ENCODE results near the gene ADCY2.

The ADCY2 gene

DNA sequence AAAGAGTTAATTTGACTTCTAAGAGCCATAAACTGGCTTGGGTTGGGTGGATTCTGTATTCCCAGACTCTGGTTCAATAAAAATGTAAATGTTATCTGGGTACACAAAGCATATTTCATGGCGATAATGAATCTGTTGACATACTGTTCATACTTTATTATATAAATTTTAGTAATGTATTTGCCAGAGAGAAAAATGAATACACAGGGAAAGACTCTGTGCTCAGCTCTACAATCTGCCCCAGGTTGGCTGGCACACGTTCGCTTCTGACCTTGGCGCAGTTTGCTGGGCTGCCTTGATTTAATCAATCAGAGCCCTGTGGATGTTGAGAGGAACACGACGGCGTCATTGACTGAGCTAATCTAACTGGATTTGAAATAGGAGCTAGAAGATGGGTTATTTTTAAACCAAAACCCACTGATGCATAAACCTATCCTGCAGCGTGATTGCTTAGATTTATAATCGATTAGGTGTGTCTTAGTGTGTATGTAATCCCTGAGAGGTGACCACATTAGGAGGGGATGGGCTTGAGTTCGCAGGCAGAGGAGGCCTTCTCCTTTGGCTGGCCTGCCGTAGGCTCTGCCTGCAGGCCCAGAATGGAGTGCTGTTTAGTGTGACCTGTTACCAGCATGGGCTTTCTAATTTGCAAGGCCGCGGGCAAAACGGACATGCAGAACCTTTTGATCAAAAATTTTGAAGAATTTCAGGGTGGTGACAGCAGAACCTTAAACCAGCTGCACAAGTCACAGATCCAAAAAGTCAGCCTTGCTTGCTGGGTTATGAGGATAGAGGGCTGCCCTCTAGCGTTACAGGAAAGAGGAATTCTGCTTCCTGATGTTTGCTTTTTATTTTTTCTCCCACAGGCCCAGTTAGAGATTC lies 3.9 kb upstream of the ADCY2 start:
- no peak overlapping the region for H3K14ac ChIP-seq (ENCODE audit: low read length in 2 of 2)
- H3K9me3 ChIP-seq (ENCODE audit: control insufficient read depth, low read length), result no peaks in the 10 kb centered on the region
- no peak for DNase-seq
- H3K9ac ChIP-seq (ENCODE audit: low read length), result no peak overlapping the region
- no peak overlapping the region for H3K4ac ChIP-seq (ENCODE audit: low read depth in 1 of 2, low read length in 2 of 2)
- H4K91ac ChIP-seq (ENCODE audit: low read length), result no peak overlapping the region
- no peaks in the 10 kb centered on the region for H3K79me1 ChIP-seq (replicated peaks; ENCODE audit: low read length, poor library complexity, severe bottlenecking)
- H3K36me3 ChIP-seq (ENCODE audit: control insufficient read depth in 1 of 2, insufficient read depth in 2 of 2, low read depth in 1 of 2, low read length in 2 of 2), result no peaks in the 10 kb centered on the region
- H3K4me1 ChIP-seq (ENCODE audit: control insufficient read depth, insufficient read depth, low read depth, low read length), result peaks cover 17% of the 10 kb centered on the region
- 56% methylated on average over 13 of the region's 15 CpGs for WGBS
- H2AFZ ChIP-seq (ENCODE audit: low read depth, low read length), result no peak overlapping the region
- H2BK12ac ChIP-seq (ENCODE audit: low read length in 2 of 2), result no peak overlapping the region
- H4K8ac ChIP-seq (ENCODE audit: low read length), result no peak overlapping the region
- H3K27me3 ChIP-seq (ENCODE audit: control insufficient read depth in 1 of 2, insufficient read depth in 1 of 2, low read length in 2 of 2), result peaks cover 26 to 27% of the 10 kb centered on the region in 2 experiments
- H2BK15ac ChIP-seq (ENCODE audit: low read depth, poor library complexity, severe bottlenecking), result no peak overlapping the region
- no peak overlapping the region for H2BK5ac ChIP-seq (ENCODE audit: low read depth, low read length, poor library complexity, severe bottlenecking)
- no peak overlapping the region for H2AK5ac ChIP-seq (ENCODE audit: low read length, severe bottlenecking)
- no peak overlapping the region for H3K23ac ChIP-seq (ENCODE audit: low read length in 2 of 2)
- H3K4me3 ChIP-seq (ENCODE audit: insufficient read depth in 1 of 2, low read depth in 1 of 2, low read length in 2 of 2), result no peak overlapping the region
- no peak overlapping the region for H2BK120ac ChIP-seq (ENCODE audit: low read depth, low read length)
- H3K18ac ChIP-seq (ENCODE audit: low read depth in 1 of 2, low read length in 2 of 2), result no peak overlapping the region
- H3K27ac ChIP-seq (ENCODE audit: low read length, poor library complexity, severe bottlenecking), result no peak overlapping the region
- no peak overlapping the region for H3K4me2 ChIP-seq (ENCODE audit: low read length, poor library complexity, severe bottlenecking)

DNA sequence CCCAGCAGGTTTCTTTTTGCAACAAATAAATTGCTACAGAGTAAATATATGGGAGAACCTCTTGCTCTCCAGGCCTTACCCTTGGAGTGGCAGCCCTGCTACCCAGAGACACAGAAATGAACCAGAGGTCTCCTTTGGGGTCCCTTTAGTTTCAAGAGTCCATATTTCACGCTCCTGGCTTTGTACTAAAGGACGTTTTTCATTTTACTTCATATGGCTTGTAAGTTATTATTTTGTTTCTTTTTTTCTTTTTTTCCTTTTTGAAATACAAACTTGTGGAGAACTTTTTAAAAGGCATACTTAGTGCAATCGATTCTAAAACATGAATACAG lies 3.3 kb upstream of the ADCY2 start:
- WGBS, result no CpG with 5 or more reads among the region's 3 CpGs
- DNase-seq, result no peak
- H3K79me1 ChIP-seq (replicated peaks; ENCODE audit: low read length, poor library complexity, severe bottlenecking), result no peaks in the 10 kb centered on the region
- H2AFZ ChIP-seq (ENCODE audit: low read depth, low read length), result no peak overlapping the region
- H2BK5ac ChIP-seq (ENCODE audit: low read depth, low read length, poor library complexity, severe bottlenecking), result no peak overlapping the region
- H3K27me3 ChIP-seq (ENCODE audit: control insufficient read depth in 1 of 2, insufficient read depth in 1 of 2, low read length in 2 of 2), result peaks cover 31 to 33% of the 10 kb centered on the region in 2 experiments
- H3K4me2 ChIP-seq (ENCODE audit: low read length, poor library complexity, severe bottlenecking), result no peak overlapping the region
- H3K4ac ChIP-seq (ENCODE audit: low read depth in 1 of 2, low read length in 2 of 2), result no peak overlapping the region
- no peak overlapping the region for H4K91ac ChIP-seq (ENCODE audit: low read length)
- no peak overlapping the region for H3K27ac ChIP-seq (ENCODE audit: low read length, poor library complexity, severe bottlenecking)
- H2BK120ac ChIP-seq (ENCODE audit: low read depth, low read length), result no peak overlapping the region
- no peak overlapping the region for H3K9ac ChIP-seq (ENCODE audit: low read length)
- H2BK12ac ChIP-seq (ENCODE audit: low read length in 2 of 2), result no peak overlapping the region
- no peak overlapping the region for H3K23ac ChIP-seq (ENCODE audit: low read length in 2 of 2)
- no peak overlapping the region for H3K18ac ChIP-seq (ENCODE audit: low read depth in 1 of 2, low read length in 2 of 2)
- H3K14ac ChIP-seq (ENCODE audit: low read length in 2 of 2), result no peak overlapping the region
- H4K8ac ChIP-seq (ENCODE audit: low read length), result no peak overlapping the region
- no peak overlapping the region for H2BK15ac ChIP-seq (ENCODE audit: low read depth, poor library complexity, severe bottlenecking)
- H3K36me3 ChIP-seq (ENCODE audit: control insufficient read depth in 1 of 2, insufficient read depth in 2 of 2, low read depth in 1 of 2, low read length in 2 of 2), result no peaks in the 10 kb centered on the region
- H2AK5ac ChIP-seq (ENCODE audit: low read length, severe bottlenecking), result no peak overlapping the region
- H3K4me1 ChIP-seq (ENCODE audit: control insufficient read depth, insufficient read depth, low read depth, low read length), result peaks cover 17% of the 10 kb centered on the region
- H3K4me3 ChIP-seq (ENCODE audit: insufficient read depth in 1 of 2, low read depth in 1 of 2, low read length in 2 of 2), result no peak overlapping the region
- H3K9me3 ChIP-seq (ENCODE audit: control insufficient read depth, low read length), result no peaks in the 10 kb centered on the region

- H3K36me3 ChIP-seq (ENCODE audit: control insufficient read depth in 1 of 2, insufficient read depth in 2 of 2, low read depth in 1 of 2, low read length in 2 of 2), result no peaks in the 10 kb centered on the region
- no peak overlapping the region for H4K91ac ChIP-seq (ENCODE audit: low read length)
- no peak for DNase-seq
- H3K23ac ChIP-seq (ENCODE audit: low read length in 2 of 2), result no peak overlapping the region
- 76% methylated on average over 14 of the region's 14 CpGs for WGBS
- H2BK120ac ChIP-seq (ENCODE audit: low read depth, low read length), result no peak overlapping the region
- H2BK5ac ChIP-seq (ENCODE audit: low read depth, low read length, poor library complexity, severe bottlenecking), result no peak overlapping the region
- H2AK5ac ChIP-seq (ENCODE audit: low read length, severe bottlenecking), result no peak overlapping the region
- no peak overlapping the region for H2BK12ac ChIP-seq (ENCODE audit: low read length in 2 of 2)
- no peak overlapping the region for H3K18ac ChIP-seq (ENCODE audit: low read depth in 1 of 2, low read length in 2 of 2)
- no peak overlapping the region for H3K4ac ChIP-seq (ENCODE audit: low read depth in 1 of 2, low read length in 2 of 2)
- no peaks in the 10 kb centered on the region for H3K9me3 ChIP-seq (ENCODE audit: control insufficient read depth, low read length)
- no peak overlapping the region for H3K4me2 ChIP-seq (ENCODE audit: low read length, poor library complexity, severe bottlenecking)
- no peak overlapping the region for H3K9ac ChIP-seq (ENCODE audit: low read length)
- H2BK15ac ChIP-seq (ENCODE audit: low read depth, poor library complexity, severe bottlenecking), result no peak overlapping the region
- H3K79me1 ChIP-seq (replicated peaks; ENCODE audit: low read length, poor library complexity, severe bottlenecking), result no peaks in the 10 kb centered on the region
- peaks cover 45% of the 10 kb centered on the region in 2 experiments for H3K27me3 ChIP-seq (ENCODE audit: control insufficient read depth in 1 of 2, insufficient read depth in 1 of 2, low read length in 2 of 2)
- H3K4me1 ChIP-seq (ENCODE audit: control insufficient read depth, insufficient read depth, low read depth, low read length), result peaks cover 17% of the 10 kb centered on the region
- no peak overlapping the region for H3K14ac ChIP-seq (ENCODE audit: low read length in 2 of 2)
- no peak overlapping the region for H2AFZ ChIP-seq (ENCODE audit: low read depth, low read length)
- H3K4me3 ChIP-seq (ENCODE audit: insufficient read depth in 1 of 2, low read depth in 1 of 2, low read length in 2 of 2), result no peak overlapping the region
- no peak overlapping the region for H4K8ac ChIP-seq (ENCODE audit: low read length)
- H3K27ac ChIP-seq (ENCODE audit: low read length, poor library complexity, severe bottlenecking), result no peak overlapping the region
These were observed 1.8 kb upstream of the ADCY2 start for GRCh38 chr5:7393921-7394799.

DNA sequence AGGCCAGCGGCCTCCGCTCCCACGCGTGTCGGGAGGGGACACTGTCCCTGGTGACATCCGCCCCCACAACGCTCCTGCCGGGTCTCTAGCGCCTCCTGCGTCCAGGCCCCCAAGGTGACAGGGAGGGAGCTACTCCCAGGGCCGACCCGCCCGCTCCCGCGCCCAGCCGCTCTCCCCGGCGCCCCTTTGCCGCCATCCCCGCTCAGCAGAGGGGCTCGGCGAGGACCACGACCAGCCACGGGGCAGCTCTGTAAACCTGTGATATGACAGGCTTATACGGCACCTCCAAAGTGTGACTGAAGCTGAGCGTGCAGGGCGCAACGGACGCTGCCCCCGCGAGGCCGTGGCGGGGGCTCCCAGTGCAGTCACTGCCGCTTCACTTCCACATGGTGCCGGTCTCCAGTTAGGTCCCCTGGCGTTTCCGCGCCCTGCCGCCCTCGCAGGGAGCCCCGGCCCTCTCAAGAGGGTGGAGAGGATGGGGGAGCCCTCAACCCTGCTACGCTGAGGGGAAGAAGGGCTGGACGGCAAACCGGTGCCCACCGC lies 978 bp upstream of the ADCY2 start:
- Histone ChIP-seq H3K9me3 (ENCODE audit: control insufficient read depth, low read length) (no peaks in the 10 kb centered on the region), H3K36me3 (ENCODE audit: control insufficient read depth in 1 of 2, insufficient read depth in 2 of 2, low read depth in 1 of 2, low read length in 2 of 2) (no peaks in the 10 kb centered on the region), H3K4ac (ENCODE audit: low read depth in 1 of 2, low read length in 2 of 2) (no peak overlapping the region), H2BK12ac (ENCODE audit: low read length in 2 of 2) (no peak overlapping the region), H4K8ac (ENCODE audit: low read length) (no peak overlapping the region), H2BK15ac (ENCODE audit: low read depth, poor library complexity, severe bottlenecking) (no peak overlapping the region), H3K4me2 (ENCODE audit: low read length, poor library complexity, severe bottlenecking) (no peak overlapping the region), H3K4me1 (ENCODE audit: control insufficient read depth, insufficient read depth, low read depth, low read length) (peaks cover 17% of the 10 kb centered on the region), H2BK120ac (ENCODE audit: low read depth, low read length) (no peak overlapping the region), H4K91ac (ENCODE audit: low read length) (no peak overlapping the region), H3K27ac (ENCODE audit: low read length, poor library complexity, severe bottlenecking) (no peak overlapping the region), H2AK5ac (ENCODE audit: low read length, severe bottlenecking) (no peak overlapping the region), H3K14ac (ENCODE audit: low read length in 2 of 2) (no peak overlapping the region), H3K9ac (ENCODE audit: low read length) (no peak overlapping the region), H3K18ac (ENCODE audit: low read depth in 1 of 2, low read length in 2 of 2) (no peak overlapping the region), H3K79me1 (replicated peaks; ENCODE audit: low read length, poor library complexity, severe bottlenecking) (no peaks in the 10 kb centered on the region), H3K27me3 (ENCODE audit: control insufficient read depth in 1 of 2, insufficient read depth in 1 of 2, low read length in 2 of 2) (peaks cover 45% of the 10 kb centered on the region in 2 experiments), H3K23ac (ENCODE audit: low read length in 2 of 2) (no peak overlapping the region), H2AFZ (ENCODE audit: low read depth, low read length) (no peak overlapping the region), H3K4me3 (ENCODE audit: insufficient read depth in 1 of 2, low read depth in 1 of 2, low read length in 2 of 2) (no peak overlapping the region), H2BK5ac (ENCODE audit: low read depth, low read length, poor library complexity, severe bottlenecking) (no peak overlapping the region)
- DNase-seq, result no peak
- 6% methylated on average over 45 of the region's 45 CpGs for WGBS
